Measurements from ENCODE around the gene RPL13. TPM values are rescaled to one million over a fixed set of nuclear protein-coding genes. Genes with fewer than 3 reads are reported as not detected.

RPL13 gene
- total and polyA plus RNA-seq, 2 of the 4 experiments (the other 2 are of a cell fraction): 2,098 to 3,527 TPM

DNA sequence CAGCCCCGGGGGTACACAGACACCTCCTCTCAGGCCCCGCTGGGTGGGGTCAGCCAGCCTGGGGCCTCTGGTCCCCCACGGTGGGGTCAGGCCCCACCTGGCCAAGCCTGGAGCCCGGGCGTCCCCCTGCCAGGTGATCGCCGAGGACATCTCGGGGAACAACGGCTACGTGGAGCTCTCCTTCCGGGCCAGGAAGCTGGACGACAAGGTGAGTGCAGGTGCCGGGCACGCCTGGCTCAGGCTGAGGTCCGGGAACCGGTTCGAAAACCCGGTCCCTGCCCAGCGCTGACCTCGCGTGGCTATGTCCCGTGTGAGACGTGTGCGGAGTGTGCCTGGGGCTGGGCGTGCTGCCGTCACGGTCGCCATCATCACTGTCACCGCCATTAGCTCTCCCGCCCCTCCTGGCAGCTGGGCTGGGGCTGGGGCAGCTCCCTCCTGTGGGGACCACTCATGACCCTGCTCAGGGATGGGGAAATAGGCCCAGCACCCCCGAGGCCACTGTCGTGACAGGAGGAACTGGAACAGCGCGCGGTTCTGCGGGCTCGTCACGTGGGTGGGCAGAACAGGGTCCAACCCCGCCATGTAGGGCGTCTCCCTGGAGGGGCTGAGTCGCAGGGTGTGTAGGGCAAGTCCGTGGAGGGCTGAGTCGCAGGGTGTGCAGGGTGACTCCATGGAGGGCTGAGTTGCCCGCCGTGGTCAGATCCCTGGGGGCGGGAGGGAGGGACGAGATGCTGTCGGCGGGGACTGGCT, 23.6 kb downstream of the RPL13 start:
- Histone ChIP-seq H3K36me3 (ENCODE audit: control insufficient read depth, insufficient read depth, low read length) (peaks cover 6% of the 10 kb centered on the region; the same call in 1 of the 2 replicates), H4K8ac (ENCODE audit: low read depth in 2 of 2, low read length in 2 of 2) (no peak overlapping the region), H3K27me3 (ENCODE audit: control insufficient read depth, insufficient read depth, low read length) (no peaks in the 10 kb centered on the region), H2AK9ac (replicated peaks; ENCODE audit: low read depth, low read length, poor library complexity) (no peak overlapping the region), H3K9me1 (ENCODE audit: insufficient read depth, low read length) (peaks cover 26% of the 10 kb centered on the region), H2BK120ac (ENCODE audit: low read depth, low read length) (no peak overlapping the region), H3K56ac (ENCODE audit: extremely low read depth, insufficient read depth, low read length) (no peak overlapping the region), H4K5ac (ENCODE audit: low read depth, low read length) (no peak overlapping the region), H2AK5ac (ENCODE audit: low read depth, low read length) (no peak overlapping the region; the same call in 1 of the 2 replicates), H3K4ac (ENCODE audit: low read depth, low read length) (no peak overlapping the region), H3K4me3 (ENCODE audit: insufficient read depth, low read depth, low read length) (no peak overlapping the region), H4K91ac (ENCODE audit: insufficient read depth, low read depth, low read length) (no peak overlapping the region), H2BK5ac (ENCODE audit: low read depth, low read length, poor library complexity, severe bottlenecking) (no peak overlapping the region), H2BK20ac (ENCODE audit: low read depth, low read length) (no peak overlapping the region), H3K9me3 (ENCODE audit: control insufficient read depth, insufficient read depth, low read length) (no peaks in the 10 kb centered on the region), H2BK15ac (ENCODE audit: low read depth, low read length) (no peak overlapping the region), H3K79me1 (ENCODE audit: low read depth in 1 of 2, low read length in 2 of 2) (peaks cover 0 to 13% of the 10 kb centered on the region in 2 experiments; a peak in 1 of 4 replicates), H3K4me1 (ENCODE audit: control insufficient read depth, insufficient read depth, low read length) (peaks cover 17% of the 10 kb centered on the region), H4K20me1 (ENCODE audit: insufficient read depth, low read length) (peaks cover 3% of the 10 kb centered on the region; the same call in 1 of the 2 replicates), H3K23ac (ENCODE audit: low read depth, low read length) (no peak overlapping the region), H3K14ac (replicated peaks; ENCODE audit: low read depth, low read length) (no peak overlapping the region), H3K18ac (ENCODE audit: low read depth, low read length) (no peak overlapping the region), H3K27ac (ENCODE audit: insufficient read depth, low read length) (no peak overlapping the region), H2AFZ (replicated peaks; ENCODE audit: low read length, poor library complexity) (no peak overlapping the region), H3K9ac (ENCODE audit: low read depth, low read length) (no peak overlapping the region), H3K4me2 (ENCODE audit: low read depth, low read length) (no peak overlapping the region)
- dilution Hi-C loops (cut with HindIII; ENCODE audit: low sequenced_read_pairs, unreplicated experiment) (no loop called here), in situ Hi-C loops (cut with MboI; ENCODE audit: low sequenced_read_pairs) (no loop called here), intact Hi-C loops (cut with micrococcal nuclease) (no loop called here)
- no TSS peak for BruUV-seq (replicated peaks)
- no peak for DNase-seq
- no peak for TF ChIP-seq MAZ (IDR thresholded peaks at IDR 0.05; ENCODE audit: borderline replicate concordance, low read depth, low read length)
- no peak for TF ChIP-seq MXI1 (IDR thresholded peaks at IDR 0.05; ENCODE audit: borderline replicate concordance, low read depth, low read length)
- no peak for TF ChIP-seq POLR2A (IDR thresholded peaks at IDR 0.05; ENCODE audit: low read depth, low read length)
- no peak for TF ChIP-seq CHD1 (IDR thresholded peaks at IDR 0.05; ENCODE audit: low read depth, low read length)
- TF ChIP-seq BHLHE40 (IDR thresholded peaks at IDR 0.05; ENCODE audit: low read depth, low read length): no peak
- TF ChIP-seq MAFK (IDR thresholded peaks at IDR 0.05; ENCODE audit: low read depth, low read length): no peak
- no peak for TF ChIP-seq SMC3 (IDR thresholded peaks at IDR 0.05; ENCODE audit: low read depth, low read length)
- TF ChIP-seq RAD21 (IDR thresholded peaks at IDR 0.05; ENCODE audit: low read length): no peak
- no peak for TF ChIP-seq FOS (IDR thresholded peaks at IDR 0.05; ENCODE audit: low read depth, low read length)
- TF ChIP-seq CTCF (conservative IDR thresholded peaks at IDR 0.05; ENCODE audit: low read depth, low read length): no peak
- no peak for TF ChIP-seq NFE2L2 (IDR thresholded peaks at IDR 0.05; ENCODE audit: low read depth, low read length)
- TF ChIP-seq, protein P1, sequence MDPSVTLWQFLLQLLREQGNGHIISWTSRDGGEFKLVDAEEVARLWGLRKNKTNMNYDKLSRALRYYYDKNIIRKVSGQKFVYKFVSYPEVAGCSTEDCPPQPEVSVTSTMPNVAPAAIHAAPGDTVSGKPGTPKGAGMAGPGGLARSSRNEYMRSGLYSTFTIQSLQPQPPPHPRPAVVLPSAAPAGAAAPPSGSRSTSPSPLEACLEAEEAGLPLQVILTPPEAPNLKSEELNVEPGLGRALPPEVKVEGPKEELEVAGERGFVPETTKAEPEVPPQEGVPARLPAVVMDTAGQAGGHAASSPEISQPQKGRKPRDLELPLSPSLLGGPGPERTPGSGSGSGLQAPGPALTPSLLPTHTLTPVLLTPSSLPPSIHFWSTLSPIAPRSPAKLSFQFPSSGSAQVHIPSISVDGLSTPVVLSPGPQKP (IDR thresholded peaks at IDR 0.05; ENCODE audit: borderline replicate concordance, low read depth, low read length): no peak
- no peak for TF ChIP-seq RFX5 (IDR thresholded peaks at IDR 0.05; ENCODE audit: low read depth, low read length)
- TF ChIP-seq, protein P2, sequence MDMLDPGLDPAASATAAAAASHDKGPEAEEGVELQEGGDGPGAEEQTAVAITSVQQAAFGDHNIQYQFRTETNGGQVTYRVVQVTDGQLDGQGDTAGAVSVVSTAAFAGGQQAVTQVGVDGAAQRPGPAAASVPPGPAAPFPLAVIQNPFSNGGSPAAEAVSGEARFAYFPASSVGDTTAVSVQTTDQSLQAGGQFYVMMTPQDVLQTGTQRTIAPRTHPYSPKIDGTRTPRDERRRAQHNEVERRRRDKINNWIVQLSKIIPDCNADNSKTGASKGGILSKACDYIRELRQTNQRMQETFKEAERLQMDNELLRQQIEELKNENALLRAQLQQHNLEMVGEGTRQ (IDR thresholded peaks at IDR 0.05; ENCODE audit: low read depth, low read length): no peak
- no peak for TF ChIP-seq CEBPB (IDR thresholded peaks at IDR 0.05; ENCODE audit: low read depth, low read length)
- ATAC-seq (ENCODE audit: low read depth): no peak
- ChIA-PET POLR2A (ENCODE audit: unreplicated experiment) (no interaction called here), CTCF (interaction anchor here (0.9 kb wide), 1 partner anchor 12 kb away, joined by 4 read pairs; no protein-coding TSS in a partner anchor)
- 93% methylated on average over 31 of the region's 49 CpGs; no CpG with 5 or more reads in 1 of the 2 experiments for WGBS, 2 experiments (ENCODE audit: extremely low coverage in 2 of 2, insufficient read length in 1 of 2)

All from IMR-90 (cell line).